SK-N-SH (cell line): ENCODE results near the gene RARB. TPM values are rescaled to one million over a fixed set of nuclear protein-coding genes. Genes with fewer than 3 reads are reported as not detected.

Experiments
- CTCF ChIA-PET: fragments of 300-600, 350-600 bp; formaldehyde crosslinking; extraction: SDS; loops from one replicate; lab custom pipeline; 2021; lab: Yijun Ruan, JAX
- POLR2A ChIA-PET: fragments of 350-600 bp; sonication (Branson Sonifier 250); formaldehyde crosslinking; extraction: SDS; loops from one replicate; lab custom pipeline; 2020; ENCODE audit warnings: antibody characterized with exemption, inconsistent platforms; lab: Yijun Ruan, JAX
- DNase-seq: peaks from one replicate; pipeline ENCODE4 v3.0.0; 2012
- H2AFZ ChIP-seq: fragments of 200-600 bp; sonication (generic); 2 replicates; pipeline ENCODE4 v1.8.1; 2016; ENCODE audit warnings: antibody characterized with exemption, mild to moderate bottlenecking, low read depth
- H3F3A ChIP-seq: fragments of 200-600 bp; sonication (generic); replicated peaks from 2 replicates; pipeline ENCODE3; 2016; ENCODE audit warnings: antibody characterized with exemption, mild to moderate bottlenecking; ENCODE audit not compliant: insufficient read depth
- H3K27ac ChIP-seq, 2 experiments: fragments of 200-500 bp in 1 of 2; fragments of 200-600 bp in 1 of 2; sonication (Bioruptor generic) in 1 of 2; sonication (generic), shearing (Covaris generic) in 1 of 2; 2 replicates each; pipeline versions ENCODE4 v1.5.1 to v1.6.1; 2014 to 2016; ENCODE audit warnings: low read depth in 2 of 2, inconsistent platforms in 1 of 2, low read length in 1 of 2, mild to moderate bottlenecking in 1 of 2, mixed read lengths in 1 of 2
- H3K27me3 ChIP-seq: fragments of 200-600 bp; sonication (generic), shearing (Covaris generic); 2 replicates; pipeline ENCODE4 v1.6.1; 2016; ENCODE audit warnings: mixed run types; ENCODE audit not compliant: insufficient read depth
- H3K36me3 ChIP-seq, 2 experiments: fragments of 200-500 bp in 1 of 2; fragments of 200-600 bp in 1 of 2; sonication (Bioruptor generic) in 1 of 2; sonication (generic) in 1 of 2; replicated peaks in 1 of 2; 2 replicates each; pipeline versions ENCODE3 to v1.5.1; 2014 to 2016; ENCODE audit warnings: low read length in 1 of 2, mild to moderate bottlenecking in 1 of 2; ENCODE audit not compliant: insufficient read depth in 2 of 2, control insufficient read depth in 1 of 2
- H3K4me1 ChIP-seq, 2 experiments: fragments of 200-500 bp in 1 of 2; fragments of 200-600 bp in 1 of 2; sonication (Bioruptor generic) in 1 of 2; sonication (generic), shearing (Covaris generic) in 1 of 2; 2 replicates each; pipeline versions ENCODE4 v1.5.1 to v1.6.1; 2014 to 2016; ENCODE audit warnings: low read depth in 1 of 2, low read length in 1 of 2, mixed run types in 1 of 2; ENCODE audit not compliant: insufficient read depth in 2 of 2, control insufficient read depth in 1 of 2
- H3K4me2 ChIP-seq: fragments of 200-600 bp; sonication (generic), shearing (Covaris generic); 2 replicates; pipeline ENCODE4 v1.6.1; 2017; ENCODE audit warnings: mixed run types
- H3K4me3 ChIP-seq, 2 experiments: fragments of 200-500 bp in 1 of 2; fragments of 200-600 bp in 1 of 2; sonication (Bioruptor generic) in 1 of 2; sonication (generic), shearing (Covaris generic) in 1 of 2; 2 replicates each; pipeline versions ENCODE4 v1.5.1 to v1.8.1; 2014 to 2016; ENCODE audit warnings: low read depth in 2 of 2, inconsistent platforms in 1 of 2, low read length in 1 of 2, mild to moderate bottlenecking in 1 of 2, mixed read lengths in 1 of 2, moderate library complexity in 1 of 2
- H3K79me2 ChIP-seq: fragments of 200-600 bp; sonication (generic); 2 replicates; pipeline ENCODE4 v1.8.1; 2017; ENCODE audit warnings: mild to moderate bottlenecking; ENCODE audit not compliant: insufficient read depth
- H3K9ac ChIP-seq: fragments of 200-600 bp; sonication (generic); 2 replicates; pipeline ENCODE4 v1.6.1; 2017; ENCODE audit warnings: mixed run types
- H3K9me2 ChIP-seq: fragments of 200-600 bp; sonication (generic); 2 replicates; pipeline ENCODE4 v1.6.1; 2017; ENCODE audit warnings: mixed run types
- H3K9me3 ChIP-seq: fragments of 200-600 bp; sonication (generic); 2 replicates; pipeline ENCODE4 v1.6.1; 2017; ENCODE audit warnings: mixed run types, mild to moderate bottlenecking, moderate library complexity
- H4K20me1 ChIP-seq: fragments of 200-600 bp; sonication (generic); 2 replicates; pipeline ENCODE4 v1.6.1; 2017; ENCODE audit warnings: mild to moderate bottlenecking, mixed run types; ENCODE audit not compliant: insufficient read depth
- CHD2 ChIP-seq: fragments of 150-350 bp; IDR thresholded peaks from 2 replicates; pipeline ENCODE4 v1.6.1; 2018; ENCODE audit warnings: low read length; ENCODE audit not compliant: partially characterized antibody
- CTCF ChIP-seq: fragments of 200-600 bp; sonication (generic); IDR thresholded peaks from 2 replicates; pipeline ENCODE4 v1.6.1; 2017; ENCODE audit warnings: antibody characterized with exemption, mild to moderate bottlenecking, moderate library complexity
- ELF1 ChIP-seq: IDR thresholded peaks from 2 replicates; pipeline ENCODE4 v1.4.0; 2012
- EP300 ChIP-seq, 2 experiments: IDR thresholded peaks; 2 replicates each; pipeline versions ENCODE4 v1.4.0 to v1.6.1; 2012; ENCODE audit warnings: borderline replicate concordance in 1 of 2, low read depth in 1 of 2, low read length in 1 of 2
- FOXJ3 ChIP-seq: sonication (generic); formaldehyde crosslinking; IDR thresholded peaks from 2 replicates; pipeline ENCODE4 v1.5.1; 2020; ENCODE audit warnings: mild to moderate bottlenecking, missing genetic modification reagents
- FOXM1 ChIP-seq: IDR thresholded peaks from 2 replicates; pipeline ENCODE4 v1.4.0; 2012; ENCODE audit warnings: low read depth, mild to moderate bottlenecking
- GABPA ChIP-seq: IDR thresholded peaks from 2 replicates; pipeline ENCODE4 v1.4.0; 2012; ENCODE audit warnings: low read depth, mild to moderate bottlenecking
- MAX ChIP-seq: IDR thresholded peaks from 2 replicates; pipeline ENCODE4 v1.4.0; 2012; ENCODE audit warnings: low read depth
- MEF2A ChIP-seq: IDR thresholded peaks from 2 replicates; pipeline ENCODE4 v1.4.0; 2012; ENCODE audit warnings: low read depth, borderline replicate concordance
- PBX3 ChIP-seq: IDR thresholded peaks from 2 replicates; pipeline ENCODE4; 2012
- POLR2AphosphoS5 ChIP-seq: IDR thresholded peaks from 2 replicates; pipeline ENCODE4 v1.6.1; 2012; ENCODE audit warnings: low read depth, low read length
- RCOR1 ChIP-seq: fragments of 150-350 bp; IDR thresholded peaks from 2 replicates; pipeline ENCODE4 v1.6.1; 2017; ENCODE audit warnings: antibody characterized with exemption, low read length
- REST ChIP-seq: IDR thresholded peaks from 2 replicates; pipeline ENCODE4 v1.6.1; 2012; ENCODE audit warnings: mild to moderate bottlenecking, low read depth, low read length, moderate library complexity
- SIN3A ChIP-seq: IDR thresholded peaks from 2 replicates; pipeline ENCODE4 v1.6.1; 2012; ENCODE audit warnings: low read depth, mild to moderate bottlenecking, low read length, moderate library complexity, borderline replicate concordance
- TCF12 ChIP-seq: IDR thresholded peaks from 2 replicates; pipeline ENCODE4 v1.4.0; 2012
- TEAD4 ChIP-seq: IDR thresholded peaks from 2 replicates; pipeline ENCODE4 v1.4.0; 2012; ENCODE audit warnings: mild to moderate bottlenecking, borderline replicate concordance; ENCODE audit not compliant: insufficient read depth
- WGBS: methylation state at CpG from one replicate; pipeline ENCODE4 v1.1.6; 2017; ENCODE audit warnings: low lambda C conversion rate; 5-methylcytosine and 5-hydroxymethylcytosine counted together
- polyA plus RNA-seq, 3 experiments: library from polyadenylated mRNA; depleted of rRNA; stranded (reverse); fragments of >200 nt; gene quantifications; 2 replicates each; pipeline ENCODE4 v1.2.3, GENCODE V29; 2012
- TF ChIP-seq, protein P1 (sequence below): IDR thresholded peaks from 2 replicates; pipeline ENCODE4 v1.4.0; 2012; ENCODE audit warnings: low read depth, borderline replicate concordance
- TF ChIP-seq, protein P2 (sequence below): fragments of 150-350 bp; IDR thresholded peaks from 2 replicates; pipeline ENCODE4 v1.6.1; 2016; ENCODE audit warnings: mild to moderate bottlenecking, low read depth, low read length

RARB gene
- polyA plus RNA-seq, 1 of the 3 experiments (the other 2 are of a cell fraction) = 10.7 TPM

GRCh38 chr3:25497096-25497495, 69.0 kb downstream of the RARB start:
- peaks cover 36% of the 10 kb centered on the region; the same call in 1 of the 2 replicates for H3K79me2 ChIP-seq
- DNase-seq = no peak
- H3K9me3 ChIP-seq = no peaks in the 10 kb centered on the region
- H3K9me2 ChIP-seq = no peaks in the 10 kb centered on the region
- no peak overlapping the region for H3K27ac ChIP-seq
- ChIA-PET CTCF (interaction anchor here (1.3 kb wide), 1 partner anchor 96 kb away, joined by 3 read pairs; no protein-coding TSS in a partner anchor), POLR2A (no interaction called here)
- peaks cover 0 to 4% of the 10 kb centered on the region in 2 experiments for H3K36me3 ChIP-seq
- peaks cover 16% of the 10 kb centered on the region for H3F3A ChIP-seq
- H4K20me1 ChIP-seq = no peaks in the 10 kb centered on the region
- no peak overlapping the region for H3K9ac ChIP-seq
- no peak overlapping the region for H3K4me2 ChIP-seq
- no peaks in the 10 kb centered on the region for H3K27me3 ChIP-seq
- H3K4me3 ChIP-seq = no peak overlapping the region
- no peak overlapping the region for H2AFZ ChIP-seq
- WGBS = 96% methylated on average over 10 of the region's 10 CpGs
- no peak for TF ChIP-seq POLR2AphosphoS5
- TF ChIP-seq, protein P1, sequence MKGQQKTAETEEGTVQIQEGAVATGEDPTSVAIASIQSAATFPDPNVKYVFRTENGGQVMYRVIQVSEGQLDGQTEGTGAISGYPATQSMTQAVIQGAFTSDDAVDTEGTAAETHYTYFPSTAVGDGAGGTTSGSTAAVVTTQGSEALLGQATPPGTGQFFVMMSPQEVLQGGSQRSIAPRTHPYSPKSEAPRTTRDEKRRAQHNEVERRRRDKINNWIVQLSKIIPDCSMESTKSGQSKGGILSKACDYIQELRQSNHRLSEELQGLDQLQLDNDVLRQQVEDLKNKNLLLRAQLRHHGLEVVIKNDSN = no peak
- TF ChIP-seq, protein P2, sequence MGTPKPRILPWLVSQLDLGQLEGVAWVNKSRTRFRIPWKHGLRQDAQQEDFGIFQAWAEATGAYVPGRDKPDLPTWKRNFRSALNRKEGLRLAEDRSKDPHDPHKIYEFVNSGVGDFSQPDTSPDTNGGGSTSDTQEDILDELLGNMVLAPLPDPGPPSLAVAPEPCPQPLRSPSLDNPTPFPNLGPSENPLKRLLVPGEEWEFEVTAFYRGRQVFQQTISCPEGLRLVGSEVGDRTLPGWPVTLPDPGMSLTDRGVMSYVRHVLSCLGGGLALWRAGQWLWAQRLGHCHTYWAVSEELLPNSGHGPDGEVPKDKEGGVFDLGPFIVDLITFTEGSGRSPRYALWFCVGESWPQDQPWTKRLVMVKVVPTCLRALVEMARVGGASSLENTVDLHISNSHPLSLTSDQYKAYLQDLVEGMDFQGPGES = no peak
- no peak for TF ChIP-seq RCOR1
- no peak for TF ChIP-seq FOXM1
- TF ChIP-seq GABPA = no peak
- TF ChIP-seq EP300 (IDR thresholded peaks at IDR 0.05; ENCODE audit: borderline replicate concordance in 1 of 2, low read depth in 1 of 2, low read length in 1 of 2) = no peak
- no peak for TF ChIP-seq TCF12
- TF ChIP-seq TEAD4 = no peak
- no peak for TF ChIP-seq ELF1
- no peak for TF ChIP-seq PBX3
- no peak for TF ChIP-seq FOXJ3 (CRISPR knock-in tag)
- no peak for TF ChIP-seq MAX
- no peak for TF ChIP-seq SIN3A
- no peak for TF ChIP-seq CHD2
- no peak for TF ChIP-seq MEF2A
- TF ChIP-seq CTCF = no peak
- no peak for TF ChIP-seq REST
- H3K4me1 ChIP-seq = peaks cover 10 to 12% of the 10 kb centered on the region in 2 experiments; a peak in 3 of 4 replicates
